Left renal pelvis (tissue), 4 donors: ENCODE results near the gene ANKRD2. TPM values are rescaled to one million over a fixed set of nuclear protein-coding genes. Genes with fewer than 3 reads are reported as not detected.
"Not testable (repeated sequence)": the region's sequence is repeated elsewhere in the genome, so short reads cannot be mapped to it uniquely, and the experiment has no call there.

Experiments
- DNase-seq, 4 donors: peaks; one replicate each; pipeline ENCODE4 v3.0.0-alpha.2; 2013; ENCODE audit warnings: low read depth in 4 of 4, low spot score in 3 of 4
- polyA plus RNA-seq, 4 donors: library from polyadenylated mRNA; unstranded; fragments of 120-200 nt; gene quantifications; one replicate each; pipeline ENCODE4 v1.2.1, GENCODE V29; 2013; ENCODE audit not compliant: insufficient read length in 4 of 4

Gene ANKRD2
- under 1 TPM; 0.40 to 0.49 (median 0.44) TPM for polyA plus RNA-seq

DNA sequence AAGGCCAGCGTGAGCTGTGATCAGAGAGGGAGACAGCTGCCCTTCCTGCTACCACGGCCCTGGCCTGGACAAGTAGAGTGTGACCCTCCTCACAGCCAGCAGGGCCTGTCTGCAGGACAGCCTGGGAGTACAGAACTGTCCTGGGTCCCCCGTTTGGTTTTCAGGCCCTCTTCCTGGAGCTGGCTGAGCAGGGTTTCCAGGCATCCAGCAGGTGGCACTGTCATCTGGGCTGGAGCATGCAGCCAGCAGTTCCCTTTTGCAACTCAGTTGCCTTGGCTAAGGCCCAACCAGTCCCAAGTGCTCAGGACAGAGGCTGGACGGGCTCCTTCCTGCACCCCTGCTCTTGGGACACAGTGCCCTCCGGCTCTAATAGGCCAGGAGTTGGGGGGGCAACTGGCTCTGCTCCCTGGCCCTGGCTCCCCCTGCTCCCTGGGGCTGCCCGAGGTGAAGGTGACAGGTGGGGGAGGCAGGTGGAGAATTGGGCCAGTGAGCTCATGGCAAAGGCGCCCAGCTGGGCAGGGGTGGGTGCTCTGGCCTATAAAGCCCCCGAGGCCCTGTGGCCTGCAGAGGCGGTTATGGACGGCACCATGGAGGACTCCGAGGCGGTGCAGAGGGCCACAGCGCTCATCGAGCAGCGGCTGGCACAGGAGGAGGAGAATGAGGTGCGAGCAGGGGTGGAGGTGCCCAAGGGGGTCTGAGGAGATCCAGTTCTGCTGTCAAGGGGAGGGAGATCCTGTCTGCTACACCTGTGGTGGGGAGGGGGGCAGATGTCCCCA, at the start of gene ANKRD2:
Gene ANKRD2, plus strand, starts transcription at position 566 of the 776 bp plus-strand sequence. Its CDS starts 10 bp downstream, at position 576.
- DNase-seq, result peak in 1 of 4 donors; percentile 68

DNA sequence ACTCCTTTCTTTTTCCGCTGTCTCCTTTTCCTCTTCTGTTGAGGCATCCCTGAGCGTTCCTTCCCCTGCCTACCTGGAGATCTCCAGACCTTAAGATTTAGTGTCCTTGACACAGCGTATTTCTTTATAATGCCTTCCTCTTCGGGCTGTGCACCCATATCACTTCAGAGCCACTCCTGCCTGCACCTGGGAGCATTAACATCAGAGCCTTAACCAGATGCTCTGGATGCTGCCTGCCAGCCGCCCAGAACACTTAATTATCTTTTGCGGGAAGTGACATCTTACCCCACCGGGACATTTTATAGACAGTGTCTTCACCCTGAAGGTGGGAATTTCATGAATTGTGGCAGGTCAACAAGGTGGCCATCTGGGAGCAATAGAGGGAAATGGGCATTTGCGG, 49.6 kb upstream of the ANKRD2 start:
- no peak for DNase-seq

DNA sequence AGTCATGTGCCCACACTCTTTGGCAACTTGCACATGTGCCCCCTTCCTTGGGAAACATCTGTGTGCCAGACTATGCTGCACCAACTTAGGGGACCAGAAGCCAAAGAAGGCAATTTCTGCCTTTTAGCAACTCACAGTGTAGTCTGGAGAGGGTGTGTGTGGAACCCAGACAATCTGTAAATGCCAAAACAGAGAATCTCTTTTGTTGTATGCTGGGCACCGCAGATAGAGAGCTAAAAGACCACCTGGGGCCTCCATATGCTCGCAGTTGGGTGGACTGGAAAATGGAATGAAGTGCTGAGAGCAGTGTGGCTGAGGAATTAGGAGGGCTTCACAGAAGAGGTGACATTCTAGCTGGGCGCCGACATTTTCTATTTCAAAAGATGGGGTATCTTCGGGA, 47.5 kb upstream of the ANKRD2 start:
- no peak for DNase-seq

DNA sequence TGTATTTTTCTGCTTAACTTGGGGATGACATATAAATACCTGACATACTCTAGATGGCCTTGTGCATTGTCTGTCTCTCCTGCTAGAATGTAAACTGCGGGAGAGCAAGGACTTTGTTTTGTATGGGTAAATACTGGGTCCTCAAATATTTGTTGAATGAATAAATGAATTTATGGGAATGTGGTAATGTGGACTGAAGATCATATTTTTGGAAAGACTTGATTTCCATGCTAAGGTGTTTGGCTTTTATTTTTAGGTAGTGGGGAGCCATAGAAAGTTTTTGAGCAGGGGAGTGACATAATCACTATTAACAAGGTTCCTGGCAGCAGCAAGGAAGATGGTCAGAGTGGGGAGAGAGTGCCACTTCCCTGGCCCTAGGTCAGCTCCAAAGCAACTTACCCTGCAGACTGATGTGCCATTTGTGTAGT, 46.9 kb upstream of the ANKRD2 start:
- no peak for DNase-seq

DNA sequence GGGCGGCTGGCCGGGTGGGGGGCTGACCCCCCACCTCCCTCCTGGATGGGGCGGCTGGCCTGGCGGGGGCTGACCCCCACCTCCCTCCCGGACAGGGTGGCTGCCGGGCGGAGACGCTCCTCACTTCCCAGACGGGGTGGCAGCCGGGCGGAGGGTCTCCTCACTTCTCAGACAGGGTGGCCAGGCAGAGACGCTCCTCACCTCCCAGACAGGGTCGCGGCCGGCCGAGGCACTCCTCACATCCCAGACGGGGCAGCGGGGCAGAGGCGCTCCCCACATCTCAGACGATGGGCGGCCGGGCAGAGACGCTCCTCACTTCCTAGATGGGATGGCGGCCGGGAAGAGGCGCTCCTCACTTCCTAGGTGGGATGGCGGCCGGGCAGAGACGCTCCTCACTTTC, 43.7 kb upstream of the ANKRD2 start:
- not testable (repeated sequence) for DNase-seq

GRCh38 chr10:97529685-97530465, 42.7 kb upstream of the ANKRD2 start:
- no peak for DNase-seq

GRCh38 chr10:97531401-97531986, 41.1 kb upstream of the ANKRD2 start:
- no peak for DNase-seq

DNA sequence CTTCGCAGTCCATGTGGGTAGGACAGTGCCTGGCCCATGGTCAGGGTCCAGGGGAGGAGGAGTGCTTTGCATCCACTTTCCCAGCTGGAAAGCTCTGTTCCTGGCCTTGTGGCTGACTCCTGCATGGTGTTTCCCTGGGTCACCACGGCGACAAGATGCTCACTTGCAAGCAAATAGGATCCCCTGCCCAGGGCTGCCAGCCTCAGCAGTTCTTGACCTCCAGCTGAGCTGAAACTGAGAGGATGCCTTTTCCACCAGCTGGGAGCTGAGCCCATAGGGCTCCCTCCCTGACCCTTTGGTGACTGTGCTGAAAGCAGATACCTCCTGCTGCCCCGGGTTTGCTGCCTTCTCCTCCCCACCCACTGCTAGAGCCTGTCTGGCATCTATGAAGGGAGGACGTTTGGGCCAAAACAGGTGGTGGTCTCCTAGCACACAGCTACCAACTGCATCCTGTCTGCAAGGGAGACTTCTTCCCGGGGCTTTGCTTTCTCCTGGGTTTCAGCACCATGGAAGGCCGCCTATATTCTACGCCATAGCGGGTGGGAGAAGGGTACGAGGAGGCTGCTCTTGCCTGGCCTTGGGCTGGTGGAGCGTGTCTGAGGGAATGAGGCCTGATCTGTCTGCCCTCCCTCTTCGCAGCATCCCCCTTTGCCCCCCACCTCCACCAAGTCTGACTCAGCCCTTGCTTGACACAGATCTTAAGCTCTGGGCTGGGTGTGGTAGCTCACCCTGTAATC, 39.5 kb upstream of the ANKRD2 start:
- no peak for DNase-seq

GRCh38 chr10:97533888-97534287, 38.7 kb upstream of the ANKRD2 start:
- no peak for DNase-seq

GRCh38 chr10:97534746-97535367, 37.7 kb upstream of the ANKRD2 start:
- DNase-seq, result no peak

DNA sequence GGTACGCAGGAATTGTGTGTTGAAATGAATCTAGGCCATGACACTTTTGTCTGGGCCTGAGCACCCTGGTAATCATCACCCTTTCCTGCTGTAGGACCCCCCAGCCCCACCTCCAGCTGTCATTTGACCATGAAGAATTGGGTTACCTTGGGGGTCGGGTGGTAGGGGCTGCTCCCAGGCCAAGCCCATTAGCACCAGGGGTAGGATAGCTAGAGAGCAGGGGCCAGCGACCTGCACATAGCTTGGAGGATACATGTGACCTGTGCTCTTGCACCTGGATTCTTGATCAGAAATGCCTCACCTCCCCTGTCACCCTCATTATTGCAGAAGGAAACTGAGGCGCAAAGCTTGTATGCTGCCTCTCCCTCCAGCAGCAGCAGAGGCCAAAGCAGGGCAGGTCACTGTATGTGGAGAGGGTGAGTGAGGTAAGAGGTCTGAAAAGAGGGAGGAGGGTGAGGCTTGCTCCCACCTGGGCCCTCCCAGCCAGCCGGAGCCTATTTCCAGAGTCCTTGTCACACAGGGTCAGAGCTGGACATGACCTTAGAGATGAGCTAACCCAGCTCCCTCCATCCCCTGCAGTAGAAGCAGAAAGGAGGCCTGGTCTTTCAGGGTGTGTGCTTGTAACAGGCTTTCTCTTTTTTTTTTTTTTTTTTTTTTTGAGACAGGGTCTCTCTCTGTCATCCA, 35.3 kb upstream of the ANKRD2 start:
- DNase-seq, result no peak

DNA sequence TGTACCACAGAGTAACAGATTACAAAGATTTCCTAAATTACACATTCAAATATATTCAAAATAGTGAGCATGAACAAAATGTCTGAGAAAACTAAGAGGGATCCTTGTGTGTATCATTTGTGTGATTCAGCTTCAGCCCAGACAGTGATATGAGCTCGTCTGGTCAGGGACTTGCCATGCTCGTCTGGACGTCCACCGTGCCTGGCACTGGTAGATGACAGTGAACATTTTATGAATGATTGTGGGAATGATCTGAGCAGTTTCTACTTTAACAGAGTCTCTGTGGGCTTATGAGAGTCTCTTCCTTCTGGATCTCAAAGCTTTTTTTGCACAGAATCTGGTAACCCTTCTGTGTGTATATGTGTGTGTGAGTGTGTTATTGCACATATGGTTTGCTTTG, 34.2 kb upstream of the ANKRD2 start:
- DNase-seq, result no peak

DNA sequence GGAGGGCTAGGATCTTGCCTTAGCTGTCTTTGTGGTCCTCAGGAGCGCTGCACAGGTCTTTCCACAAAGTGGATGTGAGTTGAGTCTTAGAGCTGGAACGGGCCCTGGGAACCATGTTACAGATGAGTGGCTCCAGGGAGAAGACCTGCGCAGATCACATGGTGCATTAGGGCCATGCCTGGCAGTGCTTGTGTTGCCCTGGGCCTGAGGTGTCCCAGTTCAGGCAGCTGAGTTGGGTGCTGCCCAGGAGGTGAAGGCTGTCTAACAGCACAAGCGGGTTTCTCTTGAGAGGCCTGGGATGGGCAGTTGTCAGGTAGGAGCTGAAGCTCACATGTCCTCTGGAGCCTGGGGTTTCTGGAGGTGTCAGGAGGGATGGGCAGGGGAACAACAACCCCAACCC, 33.7 kb upstream of the ANKRD2 start:
- no peak for DNase-seq

- no peak for DNase-seq
Observed at GRCh38 chr10:97539523-97540200, 32.9 kb upstream of the ANKRD2 start.

- DNase-seq, result no peak
Observed at GRCh38 chr10:97540669-97541500, 31.7 kb upstream of the ANKRD2 start.

GRCh38 chr10:97542169-97543024, 30.2 kb upstream of the ANKRD2 start:
- no peak for DNase-seq

GRCh38 chr10:97543025-97543546, 29.5 kb upstream of the ANKRD2 start:
- DNase-seq, result no peak
